Measurements from ENCODE around the gene PRUNE2.

- TF ChIP-seq, protein P1, sequence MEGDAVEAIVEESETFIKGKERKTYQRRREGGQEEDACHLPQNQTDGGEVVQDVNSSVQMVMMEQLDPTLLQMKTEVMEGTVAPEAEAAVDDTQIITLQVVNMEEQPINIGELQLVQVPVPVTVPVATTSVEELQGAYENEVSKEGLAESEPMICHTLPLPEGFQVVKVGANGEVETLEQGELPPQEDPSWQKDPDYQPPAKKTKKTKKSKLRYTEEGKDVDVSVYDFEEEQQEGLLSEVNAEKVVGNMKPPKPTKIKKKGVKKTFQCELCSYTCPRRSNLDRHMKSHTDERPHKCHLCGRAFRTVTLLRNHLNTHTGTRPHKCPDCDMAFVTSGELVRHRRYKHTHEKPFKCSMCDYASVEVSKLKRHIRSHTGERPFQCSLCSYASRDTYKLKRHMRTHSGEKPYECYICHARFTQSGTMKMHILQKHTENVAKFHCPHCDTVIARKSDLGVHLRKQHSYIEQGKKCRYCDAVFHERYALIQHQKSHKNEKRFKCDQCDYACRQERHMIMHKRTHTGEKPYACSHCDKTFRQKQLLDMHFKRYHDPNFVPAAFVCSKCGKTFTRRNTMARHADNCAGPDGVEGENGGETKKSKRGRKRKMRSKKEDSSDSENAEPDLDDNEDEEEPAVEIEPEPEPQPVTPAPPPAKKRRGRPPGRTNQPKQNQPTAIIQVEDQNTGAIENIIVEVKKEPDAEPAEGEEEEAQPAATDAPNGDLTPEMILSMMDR (IDR thresholded peaks at IDR 0.05) = no peak
- TF ChIP-seq POLR2A (IDR thresholded peaks at IDR 0.05) (no peak), EP300 (IDR thresholded peaks at IDR 0.05) (no peak)
Observed at GRCh38 chr9:76618762-76619161, 287.2 kb downstream of the PRUNE2 start.
